ENCODE measurements around the gene CCDC171. TPM values are rescaled to one million over a fixed set of nuclear protein-coding genes. Genes with fewer than 3 reads are reported as not detected.

CCDC171 gene
- total and polyA plus RNA-seq, 4 donors, result 0.13 to 1.1 (median 0.43) TPM

DNA sequence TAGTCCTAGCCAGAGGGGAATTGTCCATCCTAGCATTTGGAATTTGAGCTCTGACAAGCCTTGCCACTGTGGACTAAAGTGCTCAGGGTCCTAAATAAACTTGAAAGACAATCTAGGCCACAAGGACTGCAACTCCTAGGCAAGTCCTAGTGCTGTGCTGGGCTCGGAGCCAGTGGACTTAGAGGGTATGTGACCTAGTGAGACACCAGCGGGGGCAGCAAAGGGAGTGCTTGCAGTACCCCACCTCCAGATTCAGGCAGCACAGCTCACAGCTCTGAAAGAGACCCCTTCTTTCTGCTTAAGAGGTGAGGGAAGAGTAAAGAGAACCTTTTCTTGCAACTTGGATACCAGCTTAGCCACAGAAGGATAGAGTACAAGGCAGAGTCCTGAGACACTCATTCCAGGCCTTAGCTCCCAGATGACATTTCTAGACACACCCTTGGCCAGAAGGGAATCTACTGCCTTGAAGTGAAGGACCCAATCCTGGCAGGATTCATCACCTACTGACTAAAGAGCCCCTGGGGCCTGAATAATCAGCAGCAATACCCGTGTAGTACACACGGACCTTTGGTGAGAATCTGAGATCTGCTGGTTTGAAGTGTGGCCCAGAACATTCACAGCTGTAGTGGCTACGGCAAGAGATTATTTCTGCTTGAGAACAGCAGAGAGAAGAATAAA lies 164.6 kb downstream of the CCDC171 start:
- no peak for DNase-seq (ENCODE audit: low spot score)
- Histone ChIP-seq H3K9ac (ENCODE audit: low read depth in 1 of 2, low read length in 2 of 2) (no peak overlapping the region), H3K36me3 (ENCODE audit: control insufficient read depth in 4 of 4, insufficient read depth in 3 of 4, low read depth in 1 of 4, low read length in 3 of 4) (no peaks in the 10 kb centered on the region), H3K4me1 (ENCODE audit: control insufficient read depth in 4 of 4, insufficient read depth in 4 of 4, low read length in 3 of 4) (no peaks in the 10 kb centered on the region), H3K9me3 (ENCODE audit: control insufficient read depth in 4 of 4, low read length in 3 of 4) (no peaks in the 10 kb centered on the region), H3K27me3 (ENCODE audit: control insufficient read depth in 4 of 4, insufficient read depth in 4 of 4, low read length in 3 of 4) (no peaks in the 10 kb centered on the region), H3K4me3 (ENCODE audit: low read depth in 1 of 3, low read length in 3 of 3) (no peak overlapping the region), H3K27ac (ENCODE audit: low read depth in 1 of 2, low read length in 2 of 2) (no peak overlapping the region)
- TF ChIP-seq NR2F2 (IDR thresholded peaks at IDR 0.05), result no peak
- TF ChIP-seq, protein P1, sequence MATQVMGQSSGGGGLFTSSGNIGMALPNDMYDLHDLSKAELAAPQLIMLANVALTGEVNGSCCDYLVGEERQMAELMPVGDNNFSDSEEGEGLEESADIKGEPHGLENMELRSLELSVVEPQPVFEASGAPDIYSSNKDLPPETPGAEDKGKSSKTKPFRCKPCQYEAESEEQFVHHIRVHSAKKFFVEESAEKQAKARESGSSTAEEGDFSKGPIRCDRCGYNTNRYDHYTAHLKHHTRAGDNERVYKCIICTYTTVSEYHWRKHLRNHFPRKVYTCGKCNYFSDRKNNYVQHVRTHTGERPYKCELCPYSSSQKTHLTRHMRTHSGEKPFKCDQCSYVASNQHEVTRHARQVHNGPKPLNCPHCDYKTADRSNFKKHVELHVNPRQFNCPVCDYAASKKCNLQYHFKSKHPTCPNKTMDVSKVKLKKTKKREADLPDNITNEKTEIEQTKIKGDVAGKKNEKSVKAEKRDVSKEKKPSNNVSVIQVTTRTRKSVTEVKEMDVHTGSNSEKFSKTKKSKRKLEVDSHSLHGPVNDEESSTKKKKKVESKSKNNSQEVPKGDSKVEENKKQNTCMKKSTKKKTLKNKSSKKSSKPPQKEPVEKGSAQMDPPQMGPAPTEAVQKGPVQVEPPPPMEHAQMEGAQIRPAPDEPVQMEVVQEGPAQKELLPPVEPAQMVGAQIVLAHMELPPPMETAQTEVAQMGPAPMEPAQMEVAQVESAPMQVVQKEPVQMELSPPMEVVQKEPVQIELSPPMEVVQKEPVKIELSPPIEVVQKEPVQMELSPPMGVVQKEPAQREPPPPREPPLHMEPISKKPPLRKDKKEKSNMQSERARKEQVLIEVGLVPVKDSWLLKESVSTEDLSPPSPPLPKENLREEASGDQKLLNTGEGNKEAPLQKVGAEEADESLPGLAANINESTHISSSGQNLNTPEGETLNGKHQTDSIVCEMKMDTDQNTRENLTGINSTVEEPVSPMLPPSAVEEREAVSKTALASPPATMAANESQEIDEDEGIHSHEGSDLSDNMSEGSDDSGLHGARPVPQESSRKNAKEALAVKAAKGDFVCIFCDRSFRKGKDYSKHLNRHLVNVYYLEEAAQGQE (IDR thresholded peaks at IDR 0.05), result no peak
- TF ChIP-seq TAF1 (conservative IDR thresholded peaks at IDR 0.05), result no peak
- no peak for TF ChIP-seq HNF4G (IDR thresholded peaks at IDR 0.05)
- no peak for TF ChIP-seq HNF4A (conservative IDR thresholded peaks at IDR 0.05)
- TF ChIP-seq, protein P2, sequence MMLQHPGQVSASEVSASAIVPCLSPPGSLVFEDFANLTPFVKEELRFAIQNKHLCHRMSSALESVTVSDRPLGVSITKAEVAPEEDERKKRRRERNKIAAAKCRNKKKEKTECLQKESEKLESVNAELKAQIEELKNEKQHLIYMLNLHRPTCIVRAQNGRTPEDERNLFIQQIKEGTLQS (IDR thresholded peaks at IDR 0.05), result no peak
- TF ChIP-seq SP1 (IDR thresholded peaks at IDR 0.05), result no peak
- no peak for TF ChIP-seq EGR1 (IDR thresholded peaks at IDR 0.05; ENCODE audit: low read depth in 2 of 2)
- TF ChIP-seq RAD21 (IDR thresholded peaks at IDR 0.05), result no peak
- WGBS, result 94% methylated on average over 5 of the region's 5 CpGs

DNA sequence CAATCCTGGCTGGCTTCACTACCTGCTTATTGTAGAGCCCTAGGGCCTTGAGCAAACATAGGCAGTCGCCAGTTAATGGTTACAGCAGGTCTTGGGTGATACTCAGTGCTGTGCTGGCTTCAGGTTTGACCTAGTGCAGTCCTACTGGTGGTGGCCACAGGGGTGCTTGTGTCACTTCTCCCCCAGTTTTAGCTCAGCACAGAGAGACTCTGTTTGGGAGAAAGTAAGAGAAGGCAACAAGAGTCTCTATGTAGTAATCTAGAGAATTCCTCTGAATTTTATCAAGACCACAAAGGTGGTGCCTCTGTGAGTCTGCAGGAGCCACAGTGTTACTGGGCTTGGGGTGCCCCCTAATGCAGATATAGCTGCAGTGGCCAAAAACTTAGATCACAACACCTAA lies 165.6 kb downstream of the CCDC171 start:
- no peaks in the 10 kb centered on the region for H3K4me1 ChIP-seq (ENCODE audit: control insufficient read depth in 4 of 4, insufficient read depth in 4 of 4, low read length in 3 of 4)

More for the DNA sequence above, 165.6 kb downstream of the CCDC171 start:
- TF ChIP-seq EGR1 (IDR thresholded peaks at IDR 0.05; ENCODE audit: low read depth in 2 of 2), result no peak
- TF ChIP-seq RXRA (IDR thresholded peaks at IDR 0.05), result no peak
- TF ChIP-seq YY1 (IDR thresholded peaks at IDR 0.05), result no peak
- TF ChIP-seq TAF1 (conservative IDR thresholded peaks at IDR 0.05), result no peak
- TF ChIP-seq FOXA2 (IDR thresholded peaks at IDR 0.05), result no peak
- no peak for TF ChIP-seq GABPA (IDR thresholded peaks at IDR 0.05 in 1 of 2, conservative IDR thresholded peaks at IDR 0.05 in 1 of 2)
- no peak for TF ChIP-seq HNF4A (conservative IDR thresholded peaks at IDR 0.05)
- no peak for TF ChIP-seq NR2F2 (IDR thresholded peaks at IDR 0.05)
- TF ChIP-seq, protein P3, sequence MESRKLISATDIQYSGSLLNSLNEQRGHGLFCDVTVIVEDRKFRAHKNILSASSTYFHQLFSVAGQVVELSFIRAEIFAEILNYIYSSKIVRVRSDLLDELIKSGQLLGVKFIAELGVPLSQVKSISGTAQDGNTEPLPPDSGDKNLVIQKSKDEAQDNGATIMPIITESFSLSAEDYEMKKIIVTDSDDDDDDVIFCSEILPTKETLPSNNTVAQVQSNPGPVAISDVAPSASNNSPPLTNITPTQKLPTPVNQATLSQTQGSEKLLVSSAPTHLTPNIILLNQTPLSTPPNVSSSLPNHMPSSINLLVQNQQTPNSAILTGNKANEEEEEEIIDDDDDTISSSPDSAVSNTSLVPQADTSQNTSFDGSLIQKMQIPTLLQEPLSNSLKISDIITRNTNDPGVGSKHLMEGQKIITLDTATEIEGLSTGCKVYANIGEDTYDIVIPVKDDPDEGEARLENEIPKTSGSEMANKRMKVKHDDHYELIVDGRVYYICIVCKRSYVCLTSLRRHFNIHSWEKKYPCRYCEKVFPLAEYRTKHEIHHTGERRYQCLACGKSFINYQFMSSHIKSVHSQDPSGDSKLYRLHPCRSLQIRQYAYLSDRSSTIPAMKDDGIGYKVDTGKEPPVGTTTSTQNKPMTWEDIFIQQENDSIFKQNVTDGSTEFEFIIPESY (IDR thresholded peaks at IDR 0.05), result no peak
- TF ChIP-seq, protein P2 (IDR thresholded peaks at IDR 0.05), result no peak
- TF ChIP-seq, protein P4, sequence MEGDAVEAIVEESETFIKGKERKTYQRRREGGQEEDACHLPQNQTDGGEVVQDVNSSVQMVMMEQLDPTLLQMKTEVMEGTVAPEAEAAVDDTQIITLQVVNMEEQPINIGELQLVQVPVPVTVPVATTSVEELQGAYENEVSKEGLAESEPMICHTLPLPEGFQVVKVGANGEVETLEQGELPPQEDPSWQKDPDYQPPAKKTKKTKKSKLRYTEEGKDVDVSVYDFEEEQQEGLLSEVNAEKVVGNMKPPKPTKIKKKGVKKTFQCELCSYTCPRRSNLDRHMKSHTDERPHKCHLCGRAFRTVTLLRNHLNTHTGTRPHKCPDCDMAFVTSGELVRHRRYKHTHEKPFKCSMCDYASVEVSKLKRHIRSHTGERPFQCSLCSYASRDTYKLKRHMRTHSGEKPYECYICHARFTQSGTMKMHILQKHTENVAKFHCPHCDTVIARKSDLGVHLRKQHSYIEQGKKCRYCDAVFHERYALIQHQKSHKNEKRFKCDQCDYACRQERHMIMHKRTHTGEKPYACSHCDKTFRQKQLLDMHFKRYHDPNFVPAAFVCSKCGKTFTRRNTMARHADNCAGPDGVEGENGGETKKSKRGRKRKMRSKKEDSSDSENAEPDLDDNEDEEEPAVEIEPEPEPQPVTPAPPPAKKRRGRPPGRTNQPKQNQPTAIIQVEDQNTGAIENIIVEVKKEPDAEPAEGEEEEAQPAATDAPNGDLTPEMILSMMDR (IDR thresholded peaks at IDR 0.05; ENCODE audit: low read depth, low read length, missing input control), result no peak
- TF ChIP-seq, protein P5, sequence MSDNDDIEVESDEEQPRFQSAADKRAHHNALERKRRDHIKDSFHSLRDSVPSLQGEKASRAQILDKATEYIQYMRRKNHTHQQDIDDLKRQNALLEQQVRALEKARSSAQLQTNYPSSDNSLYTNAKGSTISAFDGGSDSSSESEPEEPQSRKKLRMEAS (IDR thresholded peaks at IDR 0.05), result no peak
- TF ChIP-seq FOXA1 (IDR thresholded peaks at IDR 0.05), result no peak
- H3K36me3 ChIP-seq (ENCODE audit: control insufficient read depth in 4 of 4, insufficient read depth in 3 of 4, low read depth in 1 of 4, low read length in 3 of 4), result no peaks in the 10 kb centered on the region
- H3K27me3 ChIP-seq (ENCODE audit: control insufficient read depth in 4 of 4, insufficient read depth in 4 of 4, low read length in 3 of 4), result no peaks in the 10 kb centered on the region
- no peak overlapping the region for H3K9ac ChIP-seq (ENCODE audit: low read depth in 1 of 2, low read length in 2 of 2)
- H3K9me3 ChIP-seq (ENCODE audit: control insufficient read depth in 4 of 4, low read length in 3 of 4), result no peaks in the 10 kb centered on the region
- H3K4me3 ChIP-seq (ENCODE audit: low read depth in 1 of 3, low read length in 3 of 3), result no peak overlapping the region
- no peak for DNase-seq (ENCODE audit: low spot score)
- H3K27ac ChIP-seq (ENCODE audit: low read depth in 1 of 2, low read length in 2 of 2), result no peak overlapping the region
- WGBS, result 81% methylated on average over 1 of the region's 1 CpG

All from liver (tissue), 9 donors.